Stimulated activated CD8-positive, alpha-beta memory T cell treated with anti-CD3 and anti-CD28 coated beads, Interleukin-4, amount 100 ng/mL, for 1 hour (primary cell): ENCODE data around the gene NSMF.
A peak's percentile ranks its signal among the peaks of the same experiment; 100 is the strongest.

Experiments
- DNase-seq, 2 donors: peaks; one replicate each; pipeline ENCODE4 v3.0.0-alpha.2; 2020; ENCODE audit warnings: low read depth in 2 of 2, low spot score in 1 of 2

Gene NSMF

GRCh38 chr9:137433349-137433915, 25.7 kb downstream of the NSMF start:
- no peak for DNase-seq

GRCh38 chr9:137432687-137433348, 26.3 kb downstream of the NSMF start:
- no peak for DNase-seq

GRCh38 chr9:137431416-137431931, 27.7 kb downstream of the NSMF start:
- no peak for DNase-seq

- DNase-seq: no peak
These were observed 28.3 kb downstream of the NSMF start for GRCh38 chr9:137430723-137431415.

GRCh38 chr9:137429974-137430722, 29.0 kb downstream of the NSMF start:
- no peak for DNase-seq

- DNase-seq: no peak
These were observed 29.6 kb downstream of the NSMF start for GRCh38 chr9:137429546-137429890.

- DNase-seq: no peak
These were observed 30.1 kb downstream of the NSMF start for GRCh38 chr9:137428841-137429545.

- no peak for DNase-seq
These were observed 30.9 kb downstream of the NSMF start for GRCh38 chr9:137428311-137428630.

GRCh38 chr9:137427454-137428310, 31.5 kb downstream of the NSMF start:
- no peak for DNase-seq

- DNase-seq: no peak
These were observed 33.0 kb downstream of the NSMF start for GRCh38 chr9:137426018-137426681.

GRCh38 chr9:137423514-137424291, 35.4 kb downstream of the NSMF start:
- no peak for DNase-seq

GRCh38 chr9:137422604-137423513, 36.3 kb downstream of the NSMF start, which contains the start of the genes EXD3 and NOXA1:
Gene EXD3 (minus strand): TSS chr9:137423162. CDS start chr9:137395357, 27,805 bp downstream.
Gene NOXA1 (plus strand): TSS chr9:137423393. CDS start chr9:137423530, 137 bp downstream.
- peak; percentile 87 to 89 for DNase-seq

GRCh38 chr9:137421838-137422603, 37.1 kb downstream of the NSMF start:
- no peak for DNase-seq

- DNase-seq: no peak
These were observed 41.7 kb downstream of the NSMF start for GRCh38 chr9:137417161-137418021.

- no peak for DNase-seq
These were observed 42.5 kb downstream of the NSMF start for GRCh38 chr9:137416563-137417151.
